Measurements from ENCODE around the gene UNC119B.

Gene UNC119B

GRCh38 chr12:120760349-120761254 lies 50.3 kb downstream of the UNC119B start:
- DNase-seq (ENCODE audit: insufficient read length, low spot score) (no peak), FAIRE-seq (no peak)
- no peak for TF ChIP-seq CTCF (IDR thresholded peaks at IDR 0.05; ENCODE audit: insufficient read depth, missing control alignments)

DNA sequence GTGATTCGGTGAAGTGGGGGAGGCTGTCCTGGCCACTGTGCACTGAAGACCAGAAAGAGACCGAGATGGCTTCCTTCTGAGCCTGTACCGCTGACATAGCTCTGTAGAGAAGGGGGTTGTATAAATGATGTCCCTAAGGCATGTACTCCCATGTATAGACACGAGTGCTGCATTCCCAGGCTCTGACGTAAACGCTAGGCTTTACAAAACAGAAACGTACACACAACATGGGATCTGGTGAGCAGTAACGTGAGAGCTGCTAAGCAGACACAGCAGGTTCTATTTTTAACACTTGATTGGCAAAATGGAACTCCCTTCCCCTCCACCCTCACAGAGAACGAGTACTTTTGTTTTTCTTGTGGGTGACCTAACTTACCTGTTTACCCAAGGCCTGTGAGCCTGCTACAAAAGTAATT lies 51.3 kb downstream of the UNC119B start:
- FAIRE-seq (no peak), DNase-seq (ENCODE audit: insufficient read length, low spot score) (no peak)
- TF ChIP-seq CTCF (IDR thresholded peaks at IDR 0.05; ENCODE audit: insufficient read depth, missing control alignments) = no peak

GRCh38 chr12:120762086-120762485 lies 51.8 kb downstream of the UNC119B start:
- DNase-seq (ENCODE audit: insufficient read length, low spot score) = no peak
- no peak for FAIRE-seq
- no peak for TF ChIP-seq CTCF (IDR thresholded peaks at IDR 0.05; ENCODE audit: insufficient read depth, missing control alignments)

GRCh38 chr12:120763250-120763649 lies 53.0 kb downstream of the UNC119B start:
- FAIRE-seq = no peak
- no peak for DNase-seq (ENCODE audit: insufficient read length, low spot score)
- no peak for TF ChIP-seq CTCF (IDR thresholded peaks at IDR 0.05; ENCODE audit: insufficient read depth, missing control alignments)

DNA sequence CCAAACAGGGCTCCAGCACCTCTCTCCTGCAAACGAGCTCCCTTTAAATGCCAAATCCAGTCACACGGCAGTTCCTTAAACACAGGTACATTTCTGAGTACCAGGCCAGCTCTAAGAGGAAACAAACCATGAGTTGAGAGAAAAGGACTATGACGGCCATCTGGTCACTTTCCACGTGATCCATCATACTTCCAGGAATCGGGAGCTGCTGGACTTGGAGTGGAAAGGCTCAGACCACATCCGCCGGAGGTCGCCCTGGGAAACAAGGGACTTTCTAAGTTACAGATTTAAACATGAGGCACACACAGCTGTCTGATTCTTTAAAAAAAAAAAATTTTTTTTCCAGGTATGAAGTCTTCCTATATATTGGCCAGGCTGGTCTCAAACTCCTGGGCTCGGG lies 54.6 kb downstream of the UNC119B start:
- no peak for TF ChIP-seq CTCF (IDR thresholded peaks at IDR 0.05; ENCODE audit: insufficient read depth, missing control alignments)
- FAIRE-seq (no peak), DNase-seq (ENCODE audit: insufficient read length, low spot score) (no peak)

DNA sequence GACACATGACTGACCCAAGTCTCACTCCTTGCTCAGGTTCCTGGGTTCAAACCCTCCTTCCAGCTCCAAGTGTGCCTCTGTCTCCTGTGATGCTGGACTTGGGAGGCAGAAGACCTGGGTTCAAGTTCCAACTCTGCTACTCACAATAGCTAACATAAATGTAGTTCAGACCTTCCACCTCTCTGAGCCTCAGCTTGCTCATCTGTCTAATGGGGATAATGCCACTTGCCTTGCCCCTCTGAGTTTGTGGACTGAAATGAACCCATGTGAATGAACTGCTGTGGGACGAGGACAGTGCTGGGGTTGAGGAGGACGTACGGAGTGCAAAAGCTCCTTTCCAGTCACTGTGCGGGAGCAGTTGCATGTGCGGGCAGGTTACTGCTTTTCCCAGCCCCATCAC lies 56.3 kb downstream of the UNC119B start:
- FAIRE-seq = no peak
- no peak for TF ChIP-seq CTCF (IDR thresholded peaks at IDR 0.05; ENCODE audit: insufficient read depth, missing control alignments)

More for the DNA sequence above, 56.3 kb downstream of the UNC119B start:
- DNase-seq (ENCODE audit: insufficient read length, low spot score) = no peak

All from D721Med (cell line).